ENCODE data around the gene VPS35. TPM values are rescaled to one million over a fixed set of nuclear protein-coding genes. Genes with fewer than 3 reads are reported as not detected.

VPS35 gene
- total and polyA plus RNA-seq, 8 donors = 17.9 to 159 (median 44.9) TPM

DNA sequence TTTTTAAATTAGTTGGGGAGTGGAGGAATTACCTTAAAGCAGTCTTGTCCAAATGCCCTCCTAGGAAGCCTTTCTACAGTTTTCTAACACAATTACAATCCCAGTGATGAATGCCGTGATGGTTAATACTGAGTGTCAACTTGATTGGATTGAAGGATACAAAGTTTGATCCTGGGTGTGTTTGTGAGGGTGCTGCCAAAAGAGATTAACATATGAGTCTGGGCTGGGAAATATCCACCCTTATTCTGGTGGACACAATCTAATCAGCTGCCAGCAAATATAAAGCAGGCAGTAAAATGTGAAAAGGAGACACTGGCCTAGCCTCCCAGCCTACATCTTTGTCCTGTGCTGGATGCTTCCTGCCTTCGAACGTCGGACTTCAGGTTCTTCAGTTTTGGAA lies 12.6 kb upstream of the VPS35 start:
- no peaks in the 10 kb centered on the region for H3K9me3 ChIP-seq
- intact Hi-C loops (cut with DNase I; ENCODE audit: low total_unique reads) = no loop called here
- no peaks in the 10 kb centered on the region for H3K27me3 ChIP-seq
- 79 to 89% (median 86%) methylated on average over 4 of the region's 4 CpGs for WGBS, 5 donors
- DNase-seq = no peak
- no peaks in the 10 kb centered on the region for H3K36me3 ChIP-seq
- no peak overlapping the region for H3K27ac ChIP-seq
- no peaks in the 10 kb centered on the region for H3K4me1 ChIP-seq
- no peak overlapping the region for H3K4me3 ChIP-seq
- TF ChIP-seq, protein P1, sequence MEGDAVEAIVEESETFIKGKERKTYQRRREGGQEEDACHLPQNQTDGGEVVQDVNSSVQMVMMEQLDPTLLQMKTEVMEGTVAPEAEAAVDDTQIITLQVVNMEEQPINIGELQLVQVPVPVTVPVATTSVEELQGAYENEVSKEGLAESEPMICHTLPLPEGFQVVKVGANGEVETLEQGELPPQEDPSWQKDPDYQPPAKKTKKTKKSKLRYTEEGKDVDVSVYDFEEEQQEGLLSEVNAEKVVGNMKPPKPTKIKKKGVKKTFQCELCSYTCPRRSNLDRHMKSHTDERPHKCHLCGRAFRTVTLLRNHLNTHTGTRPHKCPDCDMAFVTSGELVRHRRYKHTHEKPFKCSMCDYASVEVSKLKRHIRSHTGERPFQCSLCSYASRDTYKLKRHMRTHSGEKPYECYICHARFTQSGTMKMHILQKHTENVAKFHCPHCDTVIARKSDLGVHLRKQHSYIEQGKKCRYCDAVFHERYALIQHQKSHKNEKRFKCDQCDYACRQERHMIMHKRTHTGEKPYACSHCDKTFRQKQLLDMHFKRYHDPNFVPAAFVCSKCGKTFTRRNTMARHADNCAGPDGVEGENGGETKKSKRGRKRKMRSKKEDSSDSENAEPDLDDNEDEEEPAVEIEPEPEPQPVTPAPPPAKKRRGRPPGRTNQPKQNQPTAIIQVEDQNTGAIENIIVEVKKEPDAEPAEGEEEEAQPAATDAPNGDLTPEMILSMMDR (IDR thresholded peaks at IDR 0.05) = no peak
- TF ChIP-seq POLR2A (IDR thresholded peaks at IDR 0.05) = no peak
- TF ChIP-seq EP300 (IDR thresholded peaks at IDR 0.05) = no peak

GRCh38 chr16:46700048-46700447 lies 11.1 kb upstream of the VPS35 start:
- peaks cover 0 to 3% (median 0%) of the 10 kb centered on the region in 4 donors for H3K36me3 ChIP-seq
- no peaks in the 10 kb centered on the region for H3K27me3 ChIP-seq
- TF ChIP-seq POLR2AphosphoS5 (IDR thresholded peaks at IDR 0.05) (no peak), EP300 (IDR thresholded peaks at IDR 0.05) (no peak)
- 89 to 98% (median 94%) methylated on average over 3 of the region's 3 CpGs for WGBS, 5 donors
- DNase-seq = no peak
- no peaks in the 10 kb centered on the region for H3K9me3 ChIP-seq
- H3K4me3 ChIP-seq = no peak overlapping the region
- intact Hi-C loops (cut with DNase I; ENCODE audit: low total_unique reads) = no loop called here
- H3K27ac ChIP-seq = no peak overlapping the region
- no peaks in the 10 kb centered on the region for H3K4me1 ChIP-seq

DNA sequence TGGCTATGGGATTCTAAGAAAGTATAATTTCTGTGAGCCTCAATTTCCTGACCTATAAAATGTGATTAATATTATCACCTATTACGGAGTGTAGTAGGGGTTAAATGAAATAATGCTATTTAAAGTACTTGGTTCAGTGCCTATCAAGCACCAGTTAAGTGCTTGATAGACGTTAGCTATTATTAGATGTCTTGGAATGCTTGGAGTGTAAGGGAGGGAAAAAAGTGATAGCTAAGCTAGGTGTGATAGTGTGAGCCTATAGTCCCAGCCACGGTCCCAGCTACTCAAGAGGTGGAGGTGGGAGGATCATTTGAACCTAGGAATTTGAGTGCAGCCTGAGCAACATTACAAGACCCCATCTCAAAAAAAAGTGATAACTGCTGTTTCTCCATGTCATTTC lies 8.0 kb upstream of the VPS35 start:
- Histone ChIP-seq H3K27ac (no peak overlapping the region), H3K9me3 (no peaks in the 10 kb centered on the region), H3K4me1 (no peaks in the 10 kb centered on the region), H3K4me3 (no peak overlapping the region), H3K36me3 (peaks cover 0 to 3% (median 0%) of the 10 kb centered on the region in 4 donors), H3K27me3 (no peaks in the 10 kb centered on the region)
- WGBS, 5 donors = 28 to 59% (median 50%) methylated on average over 3 of the region's 3 CpGs
- TF ChIP-seq POLR2AphosphoS5 (IDR thresholded peaks at IDR 0.05) (no peak), EP300 (IDR thresholded peaks at IDR 0.05) (no peak), POLR2A (IDR thresholded peaks at IDR 0.05) (no peak)
- TF ChIP-seq, protein P1 (IDR thresholded peaks at IDR 0.05) = no peak
- DNase-seq = no peak
- intact Hi-C loops (cut with DNase I; ENCODE audit: low total_unique reads) = no loop called here

GRCh38 chr16:46695937-46696336 lies 7.0 kb upstream of the VPS35 start:
- intact Hi-C loops (cut with DNase I; ENCODE audit: low total_unique reads) = no loop called here
- DNase-seq = no peak
- WGBS, 5 donors = 90 to 94% (median 94%) methylated on average over 5 of the region's 5 CpGs
- H3K9me3 ChIP-seq = no peaks in the 10 kb centered on the region
- H3K4me3 ChIP-seq = no peak overlapping the region
- TF ChIP-seq EP300 (IDR thresholded peaks at IDR 0.05) = no peak
- no peak for TF ChIP-seq POLR2A (IDR thresholded peaks at IDR 0.05)
- TF ChIP-seq POLR2AphosphoS5 (IDR thresholded peaks at IDR 0.05) = no peak
- TF ChIP-seq, protein P1 (IDR thresholded peaks at IDR 0.05) = no peak
- H3K27me3 ChIP-seq = no peaks in the 10 kb centered on the region
- peaks cover 0 to 3% (median 0%) of the 10 kb centered on the region in 4 donors for H3K36me3 ChIP-seq
- peaks cover 0 to 5% (median 4%) of the 10 kb centered on the region in 4 donors for H3K4me1 ChIP-seq
- H3K27ac ChIP-seq = no peak overlapping the region

DNA sequence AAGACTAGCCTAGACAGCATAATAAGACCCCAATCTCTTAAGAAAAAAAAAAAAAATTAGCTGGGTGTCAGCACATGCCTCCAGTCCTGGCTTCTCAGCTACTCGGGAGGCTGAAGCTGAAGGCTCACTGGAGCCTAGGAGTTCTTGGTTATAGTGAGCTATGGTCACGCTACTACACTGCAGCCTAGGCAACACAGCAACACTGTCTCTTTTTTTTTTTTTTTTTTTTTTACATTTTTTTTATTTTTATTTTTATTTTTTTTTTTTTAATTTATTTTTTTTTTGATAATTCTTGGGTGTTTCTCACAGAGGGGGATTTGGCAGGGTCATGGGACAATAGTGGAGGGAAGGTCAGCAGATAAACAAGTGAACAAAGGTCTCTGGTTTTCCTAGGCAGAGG lies 4.6 kb upstream of the VPS35 start:
- intact Hi-C loops (cut with DNase I; ENCODE audit: low total_unique reads) = no loop called here
- peaks cover 9 to 18% (median 18%) of the 10 kb centered on the region in 4 donors for H3K4me1 ChIP-seq
- 90 to 99% (median 93%) methylated on average over 2 of the region's 2 CpGs for WGBS, 5 donors
- DNase-seq = no peak
- TF ChIP-seq, protein P1 (IDR thresholded peaks at IDR 0.05) = no peak
- TF ChIP-seq POLR2AphosphoS5 (IDR thresholded peaks at IDR 0.05) = no peak
- TF ChIP-seq POLR2A (IDR thresholded peaks at IDR 0.05) = no peak
- no peak for TF ChIP-seq EP300 (IDR thresholded peaks at IDR 0.05)
- H3K27me3 ChIP-seq = no peaks in the 10 kb centered on the region
- H3K9me3 ChIP-seq = no peaks in the 10 kb centered on the region
- H3K4me3 ChIP-seq = no peak overlapping the region
- no peak overlapping the region for H3K27ac ChIP-seq
- peaks cover 0 to 3% (median 0%) of the 10 kb centered on the region in 4 donors for H3K36me3 ChIP-seq
